CD4-positive, alpha-beta T cell treated with Interleukin-15 for 1 hour (primary cell): Measurements from ENCODE around the gene POLRMT.
A peak's percentile ranks its signal among the peaks of the same experiment; 100 is the strongest.
"Not testable (repeated sequence)": the region's sequence is repeated elsewhere in the genome, so short reads cannot be mapped to it uniquely, and the experiment has no call there.

Experiments used
- DNase-seq: peaks from one replicate; pipeline ENCODE4 v3.0.0-alpha.2; 2020

The POLRMT gene

GRCh38 chr19:633068-633785, at the start of gene POLRMT:
POLRMT (minus strand) TSS chr19:633537; CDS start chr19:633512, 25 bp downstream.
- peak; percentile 98 for DNase-seq

GRCh38 chr19:682678-683320, 49.5 kb upstream of the POLRMT start:
- no peak for DNase-seq

GRCh38 chr19:681029-682019, 48.0 kb upstream of the POLRMT start:
- DNase-seq, result peak; percentile 60

GRCh38 chr19:680287-681028, 47.1 kb upstream of the POLRMT start:
- peak; percentile 100 for DNase-seq

- DNase-seq, result peak; percentile 51
Measured at GRCh38 chr19:679418-680286, 46.3 kb upstream of the POLRMT start.

- DNase-seq, result no peak
Measured at GRCh38 chr19:678791-679388, 45.6 kb upstream of the POLRMT start.

GRCh38 chr19:677601-678436, 44.5 kb upstream of the POLRMT start:
- DNase-seq, result no peak

GRCh38 chr19:677201-677600, 43.9 kb upstream of the POLRMT start:
- DNase-seq, result no peak

- no peak for DNase-seq
Measured at GRCh38 chr19:676339-677105, 43.2 kb upstream of the POLRMT start, which contains the start of gene FSTL3. FSTL3 (plus strand) TSS chr19:676392; CDS start chr19:676424, 32 bp downstream.

GRCh38 chr19:676007-676338, 42.6 kb upstream of the POLRMT start:
- DNase-seq, result no peak

GRCh38 chr19:674282-675151, 41.2 kb upstream of the POLRMT start:
- no peak for DNase-seq

- DNase-seq, result no peak
Measured at GRCh38 chr19:670609-671075, 37.3 kb upstream of the POLRMT start.

- DNase-seq, result not testable (repeated sequence)
Measured at GRCh38 chr19:668675-669434, 35.5 kb upstream of the POLRMT start.

GRCh38 chr19:666985-667573, 33.7 kb upstream of the POLRMT start:
- not testable (repeated sequence) for DNase-seq

- DNase-seq, result peak; percentile 81
Measured at GRCh38 chr19:664913-665443, 31.6 kb upstream of the POLRMT start.

GRCh38 chr19:663682-664117, 30.4 kb upstream of the POLRMT start:
- DNase-seq, result no peak
